Uterus (tissue), 2 donors: ENCODE results near the gene ZHX3.

ENCODE experiments used
- POLR2A ChIP-seq, 2 donors: fragments of 450-650 bp; IDR thresholded peaks; one replicate each; pipeline ENCODE4 v1.6.1; 2016; ENCODE audit warnings: antibody characterized with exemption in 2 of 2, mild to moderate bottlenecking in 1 of 2, moderate library complexity in 1 of 2
- TF ChIP-seq, protein P1 (sequence below), 4 experiments: fragments of 200-600 bp in 2 of 4; fragments of 450-650 bp in 2 of 4; sonication (generic) in 2 of 4; IDR thresholded peaks; one replicate each; pipeline ENCODE4 v1.5.1; 2016 to 2019; ENCODE audit warnings: antibody characterized with exemption in 4 of 4, mild to moderate bottlenecking in 2 of 4, moderate library complexity in 1 of 4

DNA sequence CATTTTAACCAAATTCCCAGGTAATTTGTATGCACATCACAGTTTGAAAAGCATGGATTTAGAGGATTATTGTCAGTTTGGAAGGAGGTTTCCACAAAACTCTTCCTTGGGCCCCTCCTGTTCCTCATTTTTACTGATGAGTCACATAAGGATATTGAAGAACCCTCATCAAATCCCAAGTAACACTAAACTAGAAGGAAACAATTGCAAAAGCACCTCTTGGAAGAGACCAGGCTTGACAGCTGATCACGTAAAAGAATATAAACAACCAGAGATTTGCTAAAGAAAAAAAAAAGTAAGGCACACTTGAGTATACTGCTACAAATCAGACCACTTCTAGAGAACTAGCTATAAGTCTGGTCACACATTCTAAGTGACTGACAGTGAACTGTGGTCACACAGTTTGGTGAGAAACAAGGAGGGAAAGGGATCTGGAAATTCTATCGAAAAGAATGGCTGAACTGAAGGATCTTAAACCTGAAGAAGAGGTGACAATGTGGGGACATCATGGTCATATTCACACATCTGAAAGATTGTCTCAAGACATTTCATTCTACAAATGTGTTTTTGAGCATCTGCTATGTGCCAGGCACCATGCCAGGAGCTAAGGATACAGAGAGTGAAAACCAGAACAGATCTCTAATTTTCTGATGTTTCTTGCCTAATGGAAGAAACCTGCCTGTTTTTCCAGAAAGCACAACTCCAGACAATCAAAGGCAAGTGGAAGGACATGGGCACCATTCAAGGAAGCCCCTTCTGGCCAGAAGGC is 24.1 kb downstream of the ZHX3 start:
- TF ChIP-seq, protein P1, sequence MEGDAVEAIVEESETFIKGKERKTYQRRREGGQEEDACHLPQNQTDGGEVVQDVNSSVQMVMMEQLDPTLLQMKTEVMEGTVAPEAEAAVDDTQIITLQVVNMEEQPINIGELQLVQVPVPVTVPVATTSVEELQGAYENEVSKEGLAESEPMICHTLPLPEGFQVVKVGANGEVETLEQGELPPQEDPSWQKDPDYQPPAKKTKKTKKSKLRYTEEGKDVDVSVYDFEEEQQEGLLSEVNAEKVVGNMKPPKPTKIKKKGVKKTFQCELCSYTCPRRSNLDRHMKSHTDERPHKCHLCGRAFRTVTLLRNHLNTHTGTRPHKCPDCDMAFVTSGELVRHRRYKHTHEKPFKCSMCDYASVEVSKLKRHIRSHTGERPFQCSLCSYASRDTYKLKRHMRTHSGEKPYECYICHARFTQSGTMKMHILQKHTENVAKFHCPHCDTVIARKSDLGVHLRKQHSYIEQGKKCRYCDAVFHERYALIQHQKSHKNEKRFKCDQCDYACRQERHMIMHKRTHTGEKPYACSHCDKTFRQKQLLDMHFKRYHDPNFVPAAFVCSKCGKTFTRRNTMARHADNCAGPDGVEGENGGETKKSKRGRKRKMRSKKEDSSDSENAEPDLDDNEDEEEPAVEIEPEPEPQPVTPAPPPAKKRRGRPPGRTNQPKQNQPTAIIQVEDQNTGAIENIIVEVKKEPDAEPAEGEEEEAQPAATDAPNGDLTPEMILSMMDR (IDR thresholded peaks at IDR 0.05) = no peak
- no peak for TF ChIP-seq POLR2A (IDR thresholded peaks at IDR 0.05)
